HEK293T (cell line): ENCODE measurements around the gene SLC22A31.

Experiments used
- CTCF ChIA-PET: fragments of 350-600 bp; formaldehyde crosslinking; extraction: SDS; loops from one replicate; lab custom pipeline; 2021; ENCODE audit warnings: antibody characterized with exemption, inconsistent platforms; lab: Yijun Ruan, JAX
- POLR2A ChIA-PET: fragments of 350-600 bp; formaldehyde crosslinking; extraction: SDS; loops from one replicate; lab custom pipeline; 2020; ENCODE audit warnings: antibody characterized with exemption, inconsistent platforms; lab: Yijun Ruan, JAX
- DNase-seq: peaks from one replicate; pipeline ENCODE4 v3.0.0; 2012; ENCODE audit warnings: mixed read lengths; ENCODE audit errors: extremely low spot score
- BHLHE40 ChIP-seq: fragments of 450-650 bp; IDR thresholded peaks from 2 replicates; pipeline ENCODE4 v1.6.1; 2016; ENCODE audit warnings: mild to moderate bottlenecking, moderate library complexity, borderline replicate concordance
- HDGF ChIP-seq: fragments of 450-650 bp; IDR thresholded peaks from 2 replicates; pipeline ENCODE4 v1.6.1; 2017; ENCODE audit warnings: antibody characterized with exemption, borderline replicate concordance
- SP1 ChIP-seq: fragments of 450-650 bp; IDR thresholded peaks from 2 replicates; pipeline ENCODE4 v1.6.1; 2017

Gene SLC22A31

DNA sequence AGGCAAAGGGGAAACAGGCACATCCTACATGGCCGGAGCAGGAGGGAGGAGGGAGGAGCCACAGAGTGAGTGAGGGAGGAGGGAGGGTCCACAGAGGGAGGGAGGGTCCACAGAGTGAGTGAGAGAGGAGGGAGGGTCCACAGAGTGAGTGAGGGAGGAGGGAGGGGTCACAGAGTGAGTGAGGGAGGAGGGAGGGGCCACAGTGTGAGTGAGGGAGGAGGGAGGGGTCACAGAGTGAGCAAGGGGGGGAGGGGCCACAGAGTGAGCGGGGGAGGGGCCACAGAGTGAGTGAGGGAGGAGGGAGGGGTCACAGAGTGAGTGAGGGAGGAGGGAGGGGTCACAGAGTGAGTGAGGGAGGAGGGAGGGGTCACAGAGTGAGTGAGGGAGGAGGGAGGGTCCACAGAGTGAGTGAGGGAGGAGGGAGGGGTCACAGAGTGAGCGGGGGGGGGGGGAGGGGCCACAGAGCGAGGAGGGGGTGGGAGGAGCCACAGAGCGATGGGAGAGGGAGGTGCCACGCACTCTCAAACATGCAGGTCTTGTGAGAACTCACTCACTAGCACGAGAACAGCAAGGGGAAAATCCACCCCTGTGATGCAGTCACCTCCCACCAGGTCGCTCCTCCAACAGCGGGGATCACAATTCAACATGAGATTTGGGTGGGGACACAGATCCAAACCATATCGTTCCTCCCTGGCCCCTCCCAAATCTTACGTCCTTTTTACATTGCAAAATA lies 53.1 kb downstream of the SLC22A31 start:
- TF ChIP-seq BHLHE40 (no peak), SP1 (no peak)
- ChIA-PET CTCF (no interaction called here), POLR2A (no interaction called here)
- DNase-seq: no peak

DNA sequence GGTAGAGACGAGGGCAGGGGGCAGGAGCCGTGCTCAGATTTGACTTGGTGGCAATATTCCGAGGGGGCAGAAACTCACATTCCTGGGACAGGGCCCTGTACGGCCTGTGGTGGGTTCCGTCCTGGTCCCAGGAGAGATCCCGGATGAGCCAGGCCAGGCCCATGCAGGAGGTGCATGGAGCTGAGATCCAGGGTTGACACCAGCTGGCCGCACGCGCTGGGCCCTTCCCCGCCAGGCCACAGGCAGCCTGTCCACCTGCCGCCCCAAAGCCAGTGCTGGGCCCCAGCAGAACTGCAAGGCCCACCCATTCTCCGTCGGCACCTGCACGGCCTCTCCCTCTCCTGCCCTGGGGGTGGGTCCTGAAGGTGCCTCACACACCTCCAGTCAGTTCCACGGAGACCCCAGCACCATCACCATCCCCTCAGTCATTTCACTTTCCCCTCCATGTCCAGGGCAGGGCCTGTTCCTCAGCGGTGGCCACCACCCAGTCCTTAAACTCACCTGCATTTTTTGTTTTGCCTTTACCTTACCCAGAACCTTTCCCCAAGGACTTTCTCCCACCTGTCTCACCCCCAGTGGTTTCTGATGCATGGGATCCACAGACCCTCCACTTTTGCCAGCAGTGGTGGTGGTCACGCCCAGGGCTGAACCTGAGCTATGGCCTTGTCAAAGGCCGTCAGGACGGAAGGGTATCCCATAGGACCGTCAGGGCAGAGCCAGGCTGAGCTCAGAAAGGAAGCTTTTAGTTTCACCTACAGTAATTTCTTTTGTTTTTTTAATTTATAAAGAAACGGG lies 53.9 kb downstream of the SLC22A31 start:
- DNase-seq: no peak
- ChIA-PET CTCF (no interaction called here), POLR2A (no interaction called here)
- no peak for TF ChIP-seq HDGF
- no peak for TF ChIP-seq BHLHE40
